Activated CD4-positive, alpha-beta T cell treated with anti-CD3 and anti-CD28 coated beads, Interleukin-2, amount 50 U/mL, for 16 hours (primary cell): ENCODE results near the gene TUBA8.

Experiments
- DNase-seq: peaks from one replicate; pipeline ENCODE4 v3.0.0-alpha.2; 2020

TUBA8 gene

DNA sequence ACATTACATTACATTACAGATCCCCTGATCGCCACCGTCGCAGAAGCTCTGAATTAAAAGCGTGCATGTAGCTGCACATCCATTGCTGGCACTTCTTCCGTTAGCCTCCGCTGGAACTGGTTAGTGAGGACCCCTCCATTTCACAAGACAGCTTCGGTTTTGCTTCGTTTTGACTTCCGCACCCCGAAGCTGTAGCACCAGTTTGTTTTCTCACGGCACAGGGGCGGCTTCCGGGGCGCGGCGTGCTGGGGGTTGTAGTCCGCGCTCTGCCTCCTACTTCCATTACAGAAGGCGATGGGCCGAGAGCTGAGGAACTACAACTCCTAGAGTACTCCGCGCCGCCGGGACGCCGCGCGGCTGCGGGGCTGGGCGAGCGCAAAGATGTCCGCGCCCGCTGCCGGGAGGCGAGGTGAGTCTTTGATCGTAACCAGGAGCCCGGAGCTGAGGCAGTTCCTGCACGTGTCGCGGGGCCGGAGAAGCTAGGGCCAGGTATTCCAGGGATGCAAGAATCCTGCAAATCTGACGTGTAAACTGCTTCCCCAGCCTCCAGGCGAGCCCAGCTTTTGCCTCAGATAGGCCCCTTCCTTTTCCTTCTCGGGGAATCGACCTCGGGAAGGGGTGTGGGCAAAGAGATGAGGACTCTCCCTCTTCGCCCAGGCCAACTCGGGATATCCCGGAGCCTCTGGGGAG lies 32.8 kb upstream of the TUBA8 start, which contains the start of gene PEX26:
PEX26 (plus strand) TSS at position 352 of the 690 bp plus-strand sequence. CDS start 387 bp downstream, outside the sequence.
- DNase-seq = peak; percentile 97

GRCh38 chr22:18078329-18079041 lies 32.1 kb upstream of the TUBA8 start:
- DNase-seq = peak; percentile 68

DNA sequence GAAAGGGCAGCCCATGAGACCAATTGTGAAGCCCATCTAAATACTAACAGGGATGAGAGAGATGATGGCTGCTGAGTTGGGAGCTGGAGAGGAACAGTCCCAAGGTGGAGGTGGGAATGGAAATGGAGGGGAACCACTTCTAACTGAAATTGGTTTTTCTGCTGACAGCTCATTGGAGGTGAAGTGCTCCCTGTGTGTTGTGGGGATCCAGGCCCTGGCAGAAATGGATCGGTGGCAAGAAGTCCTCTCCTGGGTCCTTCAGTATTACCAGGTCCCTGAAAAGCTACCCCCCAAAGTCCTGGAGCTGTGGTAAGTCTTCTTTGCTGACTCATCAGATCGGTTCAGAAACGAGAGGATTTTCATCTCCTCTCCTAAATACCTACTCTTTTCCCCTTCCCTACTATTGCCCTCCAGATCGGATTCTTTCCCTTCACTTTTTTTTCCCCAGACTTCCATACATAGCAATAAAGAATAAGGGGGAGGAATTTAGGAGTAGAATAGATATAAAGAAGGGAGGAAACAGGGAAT lies 30.8 kb upstream of the TUBA8 start:
- no peak for DNase-seq

GRCh38 chr22:18081416-18081815 lies 29.2 kb upstream of the TUBA8 start:
- no peak for DNase-seq

- DNase-seq = no peak
Observed at GRCh38 chr22:18082467-18082866, 28.1 kb upstream of the TUBA8 start.

- DNase-seq = no peak
Observed at GRCh38 chr22:18083406-18083805, 27.2 kb upstream of the TUBA8 start.

DNA sequence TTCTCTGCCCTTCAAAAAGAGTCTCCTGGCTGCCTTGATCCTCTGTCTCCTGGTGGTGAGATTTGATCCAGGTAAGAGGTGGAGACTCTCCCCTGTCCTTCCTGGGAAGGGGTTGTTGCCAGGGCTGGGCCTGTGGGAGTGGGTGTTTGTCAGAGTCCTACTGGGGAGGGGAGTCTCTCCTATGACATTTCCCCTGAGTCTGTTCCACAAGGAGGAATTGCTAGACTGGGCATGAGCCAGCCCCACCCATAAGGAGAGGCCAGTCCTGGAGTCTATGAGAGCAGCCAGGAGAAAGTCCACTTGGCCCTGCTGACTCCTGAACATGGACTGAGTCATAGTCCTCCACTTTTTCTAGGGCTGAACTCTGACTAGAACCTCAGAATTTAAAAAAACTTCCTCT lies 25.4 kb upstream of the TUBA8 start:
- no peak for DNase-seq

GRCh38 chr22:18087350-18087855 lies 23.2 kb upstream of the TUBA8 start:
- no peak for DNase-seq

DNA sequence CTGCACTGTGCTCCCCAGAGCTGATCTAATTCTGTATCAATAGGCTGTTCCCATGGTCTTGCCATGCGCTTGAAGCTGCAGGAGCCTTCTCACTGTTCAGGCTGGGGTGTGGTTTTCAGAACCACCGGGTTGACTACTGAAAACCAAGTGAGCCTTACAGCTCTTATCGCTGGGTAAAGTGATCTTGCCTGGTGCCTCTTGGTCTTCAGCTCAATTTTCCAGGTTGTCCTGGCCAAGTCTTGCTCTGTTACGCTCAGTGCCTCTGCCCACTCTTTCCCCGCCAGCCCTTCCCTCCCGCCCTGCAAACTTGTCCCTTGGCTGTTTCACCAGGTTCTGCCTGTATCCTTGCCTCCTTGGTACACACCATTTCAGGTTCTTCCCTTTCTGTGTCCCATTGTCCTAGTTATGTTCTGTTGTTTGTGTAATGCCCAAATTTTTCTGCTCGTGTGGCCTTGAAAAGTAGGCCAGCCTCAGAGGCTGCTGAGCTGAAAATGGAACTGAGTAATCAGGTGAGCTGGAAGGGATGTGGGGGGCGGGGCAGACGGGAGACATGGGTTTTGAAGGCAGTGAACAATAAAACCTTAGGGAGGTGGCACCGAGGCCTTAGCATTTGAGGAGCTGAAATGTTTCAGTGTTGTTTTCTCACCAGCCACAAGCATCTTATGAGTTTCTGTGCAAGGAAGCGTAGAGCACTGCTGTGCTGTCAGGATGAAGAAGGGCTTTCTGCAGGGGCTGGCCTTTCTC lies 21.6 kb upstream of the TUBA8 start:
- DNase-seq = no peak

DNA sequence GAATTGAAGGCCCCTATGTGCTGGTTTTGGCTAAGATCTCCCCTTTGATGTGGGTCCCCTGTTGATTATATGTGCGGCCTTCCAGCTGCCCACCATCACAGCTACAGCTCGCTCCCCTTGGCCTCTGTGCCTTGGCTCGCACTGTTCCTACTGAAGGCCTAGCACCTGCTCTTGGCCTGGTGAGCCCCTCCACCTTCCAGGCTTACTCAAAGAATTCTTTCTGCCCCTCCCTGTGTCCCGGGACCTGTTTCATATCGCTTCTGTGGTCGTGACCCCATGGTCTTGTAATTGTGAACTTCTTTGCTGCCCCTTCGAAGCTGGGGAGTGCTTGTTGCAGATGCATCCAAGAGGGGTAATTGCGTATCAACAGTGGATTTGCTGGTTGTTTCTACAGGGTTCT lies 20.3 kb upstream of the TUBA8 start:
- no peak for DNase-seq

GRCh38 chr22:18091478-18091877 lies 19.1 kb upstream of the TUBA8 start:
- no peak for DNase-seq

GRCh38 chr22:18091916-18092526 lies 18.6 kb upstream of the TUBA8 start:
- peak; percentile 56 for DNase-seq

DNA sequence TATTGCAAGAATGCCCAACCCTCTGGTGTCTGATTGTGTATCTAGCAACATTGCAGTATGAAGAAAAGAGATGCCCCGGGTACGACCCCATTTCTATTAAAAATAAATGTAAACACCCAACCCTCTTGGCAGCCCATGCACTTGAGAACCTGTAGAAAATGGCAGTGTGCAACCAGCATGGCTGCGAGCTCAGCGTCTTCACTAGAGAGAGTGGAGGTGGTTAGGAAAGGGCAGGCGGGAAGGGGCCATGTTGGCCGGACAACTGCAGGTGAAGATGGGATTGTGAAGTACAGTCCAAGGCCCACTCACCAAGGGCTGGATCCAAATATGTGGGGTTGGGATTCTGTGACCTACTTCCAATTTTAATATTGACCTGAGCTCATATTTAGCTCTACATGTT lies 16.9 kb upstream of the TUBA8 start:
- DNase-seq = no peak

DNA sequence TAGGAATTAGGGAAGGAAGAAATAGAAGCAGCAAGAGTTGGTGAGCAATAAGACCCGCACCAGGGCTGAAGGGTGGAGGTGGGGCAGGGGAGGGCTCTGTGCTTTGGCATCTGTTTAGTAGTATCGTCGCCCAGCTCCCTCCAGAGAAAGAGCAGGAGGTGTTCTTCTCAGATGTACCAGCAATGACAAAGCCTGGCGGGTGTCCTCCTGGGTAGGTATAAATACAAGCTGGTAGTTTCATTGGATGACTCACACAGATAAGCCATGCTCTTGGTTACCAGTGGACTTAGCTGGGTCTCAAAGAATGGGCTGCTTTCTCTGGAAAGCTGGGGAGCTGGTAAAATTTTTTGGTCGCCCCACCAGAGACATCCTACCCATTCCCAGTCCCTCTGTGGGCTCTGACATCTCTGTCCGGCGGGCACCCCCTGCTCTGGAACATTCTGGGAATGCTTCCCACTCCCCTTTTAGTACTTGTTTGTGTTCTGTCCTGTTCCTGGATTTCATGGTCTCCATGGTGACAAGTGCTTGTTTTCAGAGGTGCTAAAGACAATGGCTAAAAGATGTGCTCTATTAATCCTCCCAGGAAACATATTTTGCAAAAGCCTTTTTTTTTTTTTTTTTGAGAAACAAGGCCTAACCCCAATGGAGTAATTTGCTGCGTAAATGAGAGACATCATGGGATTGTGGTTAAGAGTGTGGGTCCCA lies 15.4 kb upstream of the TUBA8 start:
- DNase-seq = peak; percentile 22

- DNase-seq = peak; percentile 41
Observed at GRCh38 chr22:18096823-18097222, 13.8 kb upstream of the TUBA8 start.

DNA sequence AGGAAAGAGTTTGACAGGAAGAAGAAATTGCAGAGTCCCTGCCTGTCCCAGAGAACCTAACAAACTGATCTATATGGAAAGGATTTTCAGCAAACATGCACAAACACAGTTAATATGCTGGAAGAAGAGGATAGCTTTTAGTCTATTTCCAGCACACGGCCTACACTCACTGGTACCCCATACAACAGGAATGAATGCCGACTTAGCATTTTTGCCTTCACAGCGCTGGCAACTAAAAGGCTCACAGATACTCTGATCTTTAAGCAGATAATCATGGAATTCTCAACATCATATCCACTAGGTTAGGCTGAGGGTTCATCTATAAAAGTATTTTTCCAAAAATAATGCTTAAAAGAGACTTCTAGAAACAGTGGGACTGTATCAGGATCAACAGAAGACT lies 9.8 kb upstream of the TUBA8 start:
- DNase-seq = no peak

GRCh38 chr22:18101536-18101935 lies 9.1 kb upstream of the TUBA8 start:
- no peak for DNase-seq

DNA sequence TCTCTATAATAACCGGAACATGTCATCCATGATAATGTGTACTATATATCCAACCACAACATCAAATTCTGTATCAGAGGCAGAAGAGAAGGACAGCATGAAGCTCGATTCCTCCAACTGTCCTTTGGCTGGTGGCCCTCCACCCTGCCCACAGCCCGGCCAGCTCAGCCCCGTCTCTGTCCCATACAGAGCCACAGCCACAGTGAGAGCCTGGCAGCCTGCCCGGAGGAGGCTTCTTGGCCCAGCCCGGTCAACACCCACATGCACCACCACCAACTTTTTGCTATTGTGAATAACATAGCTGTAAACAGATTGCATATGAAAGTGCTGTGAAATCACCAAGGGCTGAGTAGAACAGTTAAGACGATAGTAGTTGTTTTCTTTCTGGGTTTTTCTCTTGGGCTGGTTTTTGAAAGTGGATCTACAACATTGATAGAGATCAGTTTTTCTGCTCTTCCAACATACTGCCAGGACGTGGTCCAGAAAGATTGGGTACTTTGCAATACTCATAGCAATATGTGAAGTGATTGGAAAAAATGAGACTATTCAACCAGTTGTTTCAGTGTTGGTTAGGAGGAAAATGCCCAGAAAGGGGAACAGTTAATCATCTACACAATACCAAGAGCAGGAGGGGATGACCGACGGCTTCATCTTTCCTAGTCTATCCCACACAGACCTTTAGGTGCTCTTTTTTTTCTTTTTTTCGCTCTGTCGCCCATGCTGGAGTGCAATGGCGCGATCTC lies 6.9 kb upstream of the TUBA8 start:
- DNase-seq = peak; percentile 16

GRCh38 chr22:18104566-18104965 lies 6.0 kb upstream of the TUBA8 start:
- DNase-seq = no peak

GRCh38 chr22:18105981-18106380 lies 4.6 kb upstream of the TUBA8 start:
- DNase-seq = peak; percentile 43

DNA sequence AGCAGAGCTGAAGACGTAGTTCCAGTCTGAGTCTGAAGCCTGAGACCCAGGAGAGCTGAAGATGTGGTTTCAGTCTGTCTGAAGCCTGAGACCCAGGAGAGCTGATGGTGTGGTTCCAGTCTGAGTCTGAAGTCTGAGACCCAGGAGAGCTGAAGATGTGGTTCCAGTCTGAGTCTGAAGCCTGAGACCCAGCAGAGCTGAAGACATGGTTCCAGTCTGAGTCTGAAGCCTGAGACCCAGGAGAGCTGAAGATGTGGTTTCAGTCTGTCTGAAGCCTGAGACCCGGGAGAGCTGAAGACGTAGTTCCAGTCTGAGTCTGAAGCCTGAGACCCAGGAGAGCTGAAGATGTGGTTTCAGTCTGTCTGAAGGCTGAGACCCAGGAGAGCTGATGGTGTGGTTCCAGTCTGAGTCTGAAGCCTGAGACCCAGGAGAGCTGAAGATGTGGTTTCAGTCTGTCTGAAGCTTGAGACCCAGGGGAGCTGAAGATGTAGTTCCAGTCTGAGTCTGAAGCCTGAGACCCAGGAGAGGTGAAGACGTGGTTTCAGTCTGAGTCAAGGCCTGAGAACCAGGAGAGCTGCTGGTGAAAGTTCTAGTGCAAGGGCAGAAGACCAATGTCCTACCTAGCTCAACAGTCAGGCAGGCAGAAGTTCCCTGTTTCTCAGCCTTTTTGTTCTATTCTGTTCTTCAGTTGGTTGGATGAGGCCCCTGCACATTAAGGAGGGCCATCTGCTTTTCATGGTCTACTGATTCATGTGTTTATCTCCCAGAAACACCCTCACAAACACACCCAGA lies 3.9 kb upstream of the TUBA8 start:
- DNase-seq = peak; percentile 85
